ENCODE measurements around the gene TMPRSS4. TPM values are rescaled to one million over a fixed set of nuclear protein-coding genes. Genes with fewer than 3 reads are reported as not detected.
A peak's percentile ranks its signal among the peaks of the same experiment; 100 is the strongest.

TMPRSS4 gene
- total and polyA plus RNA-seq, 9 of the 15 experiments (the other 6 are each of a cell fraction or from before 2014, with no cell fraction given): 4.0 to 10.0 (median 5.6) TPM

DNA sequence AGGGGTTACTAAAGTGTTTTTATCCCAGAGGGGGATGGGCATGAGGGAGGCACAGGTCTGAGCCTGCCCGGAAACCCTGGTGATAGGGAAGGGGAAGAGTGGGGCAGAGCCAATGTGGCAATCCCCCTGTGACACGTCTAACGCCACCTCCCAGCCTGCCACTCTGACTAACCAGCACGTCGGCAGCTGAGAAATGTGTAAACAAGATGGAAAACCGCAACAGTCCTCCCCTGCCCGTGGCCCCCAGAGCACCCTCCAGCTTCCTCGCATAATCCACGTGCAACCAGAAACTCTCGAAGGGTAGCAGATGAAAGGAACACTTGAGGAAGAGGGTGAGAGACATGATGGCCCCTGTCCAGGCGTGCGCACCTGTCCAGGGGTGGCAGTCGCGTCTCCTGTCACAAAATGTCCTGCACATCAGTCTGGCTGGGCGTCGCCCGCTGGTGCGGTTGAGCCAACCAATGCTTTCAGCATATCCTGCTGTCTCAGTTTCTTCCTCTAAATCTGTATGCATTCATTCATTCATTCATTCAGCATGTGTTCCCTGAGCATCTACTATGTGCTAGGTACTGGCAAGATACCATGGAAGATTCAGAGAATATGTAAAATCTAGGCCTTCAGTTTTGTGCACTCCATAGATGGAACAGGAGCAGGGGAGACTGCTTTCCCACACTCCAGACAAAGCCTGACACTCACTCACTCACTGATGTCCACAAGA, 4.5 kb downstream of the TMPRSS4 start:
- FAIRE-seq (no peak), DNase-seq (ENCODE audit: extremely low read depth in 1 of 4, low spot score in 3 of 4) (no peak), ATAC-seq (no peak)
- in situ Hi-C loops (cut with MboI): no loop called here
- CTCF ChIA-PET (ENCODE audit: low intra/inter-chr PET ratio): no interaction called here
- intact Hi-C loops (cut with micrococcal nuclease): no loop called here
- Histone ChIP-seq H3K9ac (ENCODE audit: insufficient read depth in 1 of 2, low read depth in 2 of 2, low read length in 2 of 2) (no peak overlapping the region), H3K9me3 (replicated peaks; ENCODE audit: control insufficient read depth, insufficient read depth, low read depth, low read length) (no peaks in the 10 kb centered on the region), H2AFZ (ENCODE audit: low read depth, low read length) (no peak overlapping the region), H3K27ac (ENCODE audit: extremely low read depth, low read depth, low read length) (no peak overlapping the region), H3K4me1 (replicated peaks in 1 of 2; ENCODE audit: control insufficient read depth in 2 of 2, insufficient read depth in 2 of 2, low read length in 2 of 2) (peaks cover 8 to 17% of the 10 kb centered on the region in 2 experiments; a peak in 4 of 5 replicates), H3K4me3 (no peak overlapping the region), H3K36me3 (ENCODE audit: control insufficient read depth, insufficient read depth, low read length) (no peaks in the 10 kb centered on the region), H3K4me2 (ENCODE audit: insufficient read depth, low read length) (no peak overlapping the region), H3K9me1 (ENCODE audit: control insufficient read depth, insufficient read depth, low read length) (no peaks in the 10 kb centered on the region), H3K27me3 (ENCODE audit: control insufficient read depth in 2 of 2, insufficient read depth in 2 of 2, low read length in 2 of 2) (peaks cover 3 to 34% of the 10 kb centered on the region in 2 experiments; a peak in 3 of 5 replicates), H3K79me2 (ENCODE audit: control insufficient read depth, insufficient read depth, low read length) (no peaks in the 10 kb centered on the region), H4K20me1 (replicated peaks; ENCODE audit: control insufficient read depth, insufficient read depth, low read length) (no peaks in the 10 kb centered on the region)
- WGBS (ENCODE audit: insufficient coverage, low coverage, missing lambda C conversion rate): 46% methylated on average over 18 of the region's 18 CpGs
- TF ChIP-seq ZNF24 (IDR thresholded peaks at IDR 0.05) (peak; percentile 95), ZFP36 (IDR thresholded peaks at IDR 0.05; ENCODE audit: low read depth, low read length, partially characterized antibody) (no peak)
- no TSS peak for BruUV-seq (replicated peaks)
- POLR2A ChIA-PET: interaction anchor here (0.8 to 2.0 kb wide), 3 partner anchors 10 to 272 kb away, joined by 4 to 8 read pairs (median 4); no protein-coding TSS in a partner anchor

DNA sequence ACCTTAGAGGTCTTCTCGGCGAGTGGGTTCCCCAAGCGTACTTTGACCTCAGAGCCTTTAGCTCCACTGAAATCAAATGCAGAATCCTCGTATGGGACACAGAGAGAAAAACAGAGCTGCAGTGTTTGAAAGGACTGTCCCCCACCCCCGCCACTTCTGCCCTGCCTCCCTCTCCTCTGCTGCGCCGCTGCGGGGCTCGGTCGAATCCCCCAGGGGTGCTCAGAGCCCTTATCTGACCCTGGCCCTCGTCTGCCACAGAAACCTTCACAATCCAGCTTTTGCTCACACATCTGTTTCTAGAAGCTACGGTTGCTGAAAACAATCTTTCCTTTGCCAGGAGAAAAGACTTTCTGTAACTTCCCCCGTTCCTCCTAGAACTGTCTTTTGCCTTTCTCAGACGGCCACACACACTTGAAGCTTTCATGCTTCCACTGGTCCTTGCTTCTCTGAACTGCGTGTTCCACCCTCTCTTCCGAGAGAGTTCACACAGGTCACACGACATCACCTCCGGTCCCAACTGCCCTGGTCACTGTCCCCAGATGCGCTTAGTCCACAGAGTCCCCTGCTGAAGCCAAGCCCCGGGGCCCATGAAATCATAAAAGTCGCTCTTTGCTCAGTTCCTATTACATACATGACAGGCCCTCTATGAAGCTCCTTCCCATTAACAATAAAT, 6.1 kb downstream of the TMPRSS4 start:
- in situ Hi-C loops (cut with MboI) (no loop called here), intact Hi-C loops (cut with micrococcal nuclease) (no loop called here)
- CTCF ChIA-PET (ENCODE audit: low intra/inter-chr PET ratio): no interaction called here
- Histone ChIP-seq H3K4me1 (replicated peaks in 1 of 2; ENCODE audit: control insufficient read depth in 2 of 2, insufficient read depth in 2 of 2, low read length in 2 of 2) (peaks cover 8 to 15% of the 10 kb centered on the region in 2 experiments; a peak in 4 of 5 replicates), H3K36me3 (ENCODE audit: control insufficient read depth, insufficient read depth, low read length) (no peaks in the 10 kb centered on the region), H3K9me1 (ENCODE audit: control insufficient read depth, insufficient read depth, low read length) (no peaks in the 10 kb centered on the region), H3K4me3 (no peak overlapping the region), H3K9me3 (replicated peaks; ENCODE audit: control insufficient read depth, insufficient read depth, low read depth, low read length) (peaks cover 10% of the 10 kb centered on the region), H3K9ac (ENCODE audit: insufficient read depth in 1 of 2, low read depth in 2 of 2, low read length in 2 of 2) (peak overlapping the region in 1 of 2 experiments; percentile 66; a peak in 2 of 4 replicates), H3K79me2 (ENCODE audit: control insufficient read depth, insufficient read depth, low read length) (no peaks in the 10 kb centered on the region), H3K27ac (ENCODE audit: extremely low read depth, low read depth, low read length) (no peak overlapping the region), H2AFZ (ENCODE audit: low read depth, low read length) (peak overlapping the region; percentile 70), H3K27me3 (ENCODE audit: control insufficient read depth in 2 of 2, insufficient read depth in 2 of 2, low read length in 2 of 2) (peaks cover 3 to 36% of the 10 kb centered on the region in 2 experiments; a peak in 3 of 5 replicates), H3K4me2 (ENCODE audit: insufficient read depth, low read length) (no peak overlapping the region), H4K20me1 (replicated peaks; ENCODE audit: control insufficient read depth, insufficient read depth, low read length) (no peaks in the 10 kb centered on the region)
- DNase-seq (ENCODE audit: extremely low read depth in 1 of 4, low spot score in 3 of 4): peak in 2 of 4 experiments; percentile 35 to 38
- FAIRE-seq: peak; percentile 11
- ATAC-seq: peak; percentile 74
- POLR2A ChIA-PET: interaction anchor here (0.6 to 1.5 kb wide), 8 partner anchors 8 to 66 kb away, joined by 3 to 8 read pairs (median 4); no protein-coding TSS in a partner anchor
- no TSS peak for BruUV-seq (replicated peaks)
- 19% methylated on average over 21 of the region's 21 CpGs for WGBS (ENCODE audit: insufficient coverage, low coverage, missing lambda C conversion rate)
- TF ChIP-seq NR2C1 (IDR thresholded peaks at IDR 0.05): no peak
- peak; percentile 40 for TF ChIP-seq NR2C1 (tag; IDR thresholded peaks at IDR 0.05)
- peak; percentile 39 to 44; a peak in 3 of 4 replicates for TF ChIP-seq NRF1 (conservative IDR thresholded peaks at IDR 0.05 in 1 of 2, IDR thresholded peaks at IDR 0.05 in 1 of 2)
